Kidney epithelial cell (primary cell): ENCODE data around the gene PKNOX1. TPM values are rescaled to one million over a fixed set of nuclear protein-coding genes. Genes with fewer than 3 reads are reported as not detected.
"Not testable (repeated sequence)": the region's sequence is repeated elsewhere in the genome, so short reads cannot be mapped to it uniquely, and the experiment has no call there.

Source experiments
- DNase-seq: peaks from one replicate; pipeline ENCODE4 v3.0.0-alpha.2; 2010; ENCODE audit warnings: low read depth
- H3K27me3 ChIP-seq: 2 replicates; pipeline ENCODE4 v1.6.0; 2011; ENCODE audit warnings: low read length; ENCODE audit not compliant: control insufficient read depth, insufficient read depth
- H3K36me3 ChIP-seq: 2 replicates; pipeline ENCODE4 v1.5.1; 2011; ENCODE audit warnings: low read length; ENCODE audit not compliant: control insufficient read depth, insufficient read depth
- H3K4me3 ChIP-seq: 2 replicates; pipeline ENCODE4 v1.5.1; 2011; ENCODE audit warnings: low read depth, mild to moderate bottlenecking, control low read depth, low read length
- total RNA-seq: library from RNA; depleted of rRNA; stranded (reverse); fragments of >200 nt; gene quantifications from 2 replicates; pipeline ENCODE4 v1.2.3, GENCODE V29; 2015
- TF ChIP-seq, protein P1 (sequence below): IDR thresholded peaks from 2 replicates; pipeline ENCODE4 v1.5.1; 2011; ENCODE audit warnings: mild to moderate bottlenecking, moderate library complexity, low read length, control low read depth, inconsistent platforms; ENCODE audit not compliant: insufficient read depth, poor library complexity, severe bottlenecking

PKNOX1 gene
- total RNA-seq, 1 donor from 2014 or later = 18.3 TPM

DNA sequence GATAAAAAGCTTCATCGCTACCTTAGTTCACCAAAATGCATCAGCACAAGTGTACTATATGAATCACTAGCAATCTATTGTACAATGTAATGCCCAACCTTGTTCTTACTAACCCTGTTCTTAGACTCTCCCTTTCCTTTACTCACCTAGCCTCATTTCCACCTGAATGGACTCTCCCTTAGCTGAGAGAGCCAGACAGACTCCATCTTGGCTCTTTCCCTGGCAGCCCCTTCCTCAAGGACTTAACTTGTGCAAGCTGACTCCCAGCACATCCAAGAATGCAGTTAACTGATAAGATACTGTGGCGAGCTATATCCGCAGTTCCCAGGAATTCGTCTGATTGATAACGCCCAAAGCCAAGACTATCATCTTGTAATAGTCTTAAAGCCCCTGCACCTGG lies 38.0 kb upstream of the PKNOX1 start:
- DNase-seq, H3K36me3 ChIP-seq, H3K4me3 ChIP-seq, H3K27me3 ChIP-seq: not testable (repeated sequence)

DNA sequence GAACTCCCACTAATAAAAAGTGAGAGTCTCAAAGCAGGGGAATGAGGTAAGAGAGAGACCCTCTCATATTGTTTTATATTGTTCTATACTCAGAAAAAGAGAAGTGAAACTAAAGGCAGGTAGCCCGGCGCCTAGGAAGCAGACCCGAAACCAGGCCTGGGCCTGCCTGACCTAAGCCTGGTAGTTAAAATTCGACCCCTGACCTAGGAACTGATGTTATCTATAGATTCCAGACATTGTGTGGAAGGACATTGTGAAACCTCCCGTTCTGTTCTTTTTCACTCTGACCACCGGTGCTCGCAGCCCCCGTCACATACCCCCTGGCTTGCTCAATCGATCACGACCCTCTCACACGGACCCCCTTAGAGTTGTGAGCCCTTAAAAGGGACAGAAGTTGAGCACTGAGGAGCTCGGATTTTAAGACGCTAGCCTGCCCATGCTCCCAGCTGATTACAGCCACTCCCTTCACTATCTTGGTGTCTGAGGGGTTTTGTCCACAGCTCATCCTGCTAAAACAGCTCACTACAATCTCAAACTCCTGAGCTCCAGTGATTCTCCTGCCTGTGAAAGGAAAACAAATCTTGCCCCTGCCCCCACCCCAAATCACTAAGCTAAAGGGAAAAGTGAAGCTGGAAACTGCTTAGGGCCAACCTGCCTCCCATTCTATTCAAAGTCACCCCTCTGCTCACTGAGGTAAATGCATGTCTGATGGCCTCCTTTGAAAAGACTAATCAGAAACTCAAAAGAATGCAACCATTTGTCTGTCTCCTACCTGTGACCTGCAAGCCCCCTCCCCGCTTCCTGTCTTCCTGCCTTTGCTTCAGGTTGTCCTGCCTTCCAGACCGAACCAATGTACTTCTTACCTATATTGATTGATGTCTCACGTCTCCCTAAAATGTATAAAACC lies 37.1 kb upstream of the PKNOX1 start:
- not testable (repeated sequence) for H3K36me3 ChIP-seq, H3K27me3 ChIP-seq, DNase-seq, H3K4me3 ChIP-seq

DNA sequence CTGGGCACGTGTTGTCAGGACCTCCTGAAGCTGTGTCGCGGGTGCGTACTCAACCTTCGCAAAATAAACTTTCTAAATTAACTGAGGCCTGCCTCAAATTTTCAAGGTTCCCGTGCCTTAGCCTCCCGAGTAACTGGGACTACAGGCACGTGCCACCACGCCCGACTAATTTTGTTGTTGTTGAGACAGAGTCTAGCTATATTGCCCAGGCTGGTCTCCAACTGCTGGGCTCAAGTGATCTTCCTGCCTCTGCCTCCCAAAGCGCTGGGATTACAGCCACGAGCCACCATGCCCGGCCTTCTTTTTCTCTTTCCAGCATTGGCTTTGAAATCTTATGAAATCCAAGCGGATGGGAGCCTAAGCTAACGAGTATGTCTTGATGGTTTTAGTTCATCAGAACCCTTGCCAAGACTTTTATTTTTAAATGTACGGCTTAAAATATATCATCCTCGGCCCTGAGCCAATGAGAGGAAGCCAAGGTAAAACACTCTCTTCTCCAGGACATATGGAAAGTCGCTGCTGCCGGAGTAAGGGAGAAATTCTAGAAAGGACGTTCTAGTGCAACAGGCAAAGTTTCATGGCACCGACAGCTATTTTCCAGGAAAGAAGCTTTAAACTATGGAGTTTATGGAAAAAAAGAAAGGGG lies 36.3 kb upstream of the PKNOX1 start:
- TF ChIP-seq, protein P1, sequence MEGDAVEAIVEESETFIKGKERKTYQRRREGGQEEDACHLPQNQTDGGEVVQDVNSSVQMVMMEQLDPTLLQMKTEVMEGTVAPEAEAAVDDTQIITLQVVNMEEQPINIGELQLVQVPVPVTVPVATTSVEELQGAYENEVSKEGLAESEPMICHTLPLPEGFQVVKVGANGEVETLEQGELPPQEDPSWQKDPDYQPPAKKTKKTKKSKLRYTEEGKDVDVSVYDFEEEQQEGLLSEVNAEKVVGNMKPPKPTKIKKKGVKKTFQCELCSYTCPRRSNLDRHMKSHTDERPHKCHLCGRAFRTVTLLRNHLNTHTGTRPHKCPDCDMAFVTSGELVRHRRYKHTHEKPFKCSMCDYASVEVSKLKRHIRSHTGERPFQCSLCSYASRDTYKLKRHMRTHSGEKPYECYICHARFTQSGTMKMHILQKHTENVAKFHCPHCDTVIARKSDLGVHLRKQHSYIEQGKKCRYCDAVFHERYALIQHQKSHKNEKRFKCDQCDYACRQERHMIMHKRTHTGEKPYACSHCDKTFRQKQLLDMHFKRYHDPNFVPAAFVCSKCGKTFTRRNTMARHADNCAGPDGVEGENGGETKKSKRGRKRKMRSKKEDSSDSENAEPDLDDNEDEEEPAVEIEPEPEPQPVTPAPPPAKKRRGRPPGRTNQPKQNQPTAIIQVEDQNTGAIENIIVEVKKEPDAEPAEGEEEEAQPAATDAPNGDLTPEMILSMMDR = no peak
- Histone ChIP-seq H3K36me3 (no peaks in the 10 kb centered on the region), H3K4me3 (no peak overlapping the region), H3K27me3 (no peaks in the 10 kb centered on the region)
- no peak for DNase-seq

DNA sequence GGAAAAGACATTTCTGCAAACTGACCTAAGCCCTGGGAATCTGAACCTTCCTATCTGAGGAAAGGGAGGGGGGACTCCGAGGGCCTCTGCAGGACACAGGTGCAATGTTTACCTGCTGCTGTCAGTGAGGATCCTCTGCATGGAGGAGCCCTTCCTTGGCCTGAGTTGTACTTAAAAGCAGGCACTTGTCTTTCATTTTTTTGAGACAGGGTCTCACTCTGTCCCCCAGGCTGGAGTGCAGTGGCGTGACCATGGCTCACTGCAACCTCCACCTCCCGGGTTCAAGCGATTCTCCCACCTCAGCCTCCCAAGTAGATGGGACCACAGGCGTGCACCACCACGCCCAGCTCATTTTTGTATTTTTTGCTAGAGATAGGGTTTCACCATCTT lies 35.8 kb upstream of the PKNOX1 start:
- H3K36me3 ChIP-seq = not testable (repeated sequence)

DNA sequence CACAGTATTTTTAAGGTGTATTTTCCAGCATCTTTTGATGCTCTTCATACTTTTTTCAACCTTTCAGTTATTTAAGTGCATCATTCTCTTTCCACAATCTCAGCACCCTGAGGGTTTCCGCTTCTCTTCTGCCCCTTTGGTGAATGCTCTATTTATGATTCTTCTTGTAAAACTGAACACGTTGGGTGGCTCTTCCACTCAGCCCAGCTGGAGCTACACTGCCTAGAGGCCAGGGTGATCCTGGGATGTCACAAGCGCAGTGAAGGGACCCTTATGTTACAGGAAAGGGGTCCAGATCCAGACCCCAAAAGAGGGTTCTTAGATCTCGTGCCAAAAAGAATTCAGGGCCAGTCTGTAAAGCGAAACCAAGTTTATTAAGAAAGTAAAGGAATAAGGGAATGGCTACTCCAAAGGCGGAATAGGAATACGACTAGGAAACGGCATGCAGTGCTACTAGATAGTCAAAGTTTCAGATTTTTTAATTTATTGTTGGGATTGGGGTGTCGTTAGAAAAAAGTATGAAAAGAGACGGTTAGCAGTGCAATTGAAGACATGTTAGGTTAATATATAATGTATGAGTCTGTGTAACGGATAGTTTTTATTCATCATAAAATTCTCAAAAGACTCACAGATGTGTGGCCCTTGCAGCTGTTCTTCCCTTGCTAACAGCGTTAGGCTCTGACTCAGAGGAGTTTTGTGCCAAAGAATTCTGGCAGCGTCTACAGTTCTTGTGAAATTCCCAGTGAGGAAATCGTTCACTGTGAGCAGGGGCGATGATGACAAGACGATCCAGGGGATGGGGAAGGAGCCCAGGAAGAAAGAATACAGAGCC lies 34.6 kb upstream of the PKNOX1 start:
- TF ChIP-seq, protein P1 = no peak
- H3K36me3 ChIP-seq = no peaks in the 10 kb centered on the region
- peak; percentile 83 for DNase-seq
- no peaks in the 10 kb centered on the region for H3K27me3 ChIP-seq
- no peak overlapping the region for H3K4me3 ChIP-seq

More for the DNA sequence above, 35.8 kb upstream of the PKNOX1 start:
- DNase-seq, H3K27me3 ChIP-seq, H3K4me3 ChIP-seq: not testable (repeated sequence)

DNA sequence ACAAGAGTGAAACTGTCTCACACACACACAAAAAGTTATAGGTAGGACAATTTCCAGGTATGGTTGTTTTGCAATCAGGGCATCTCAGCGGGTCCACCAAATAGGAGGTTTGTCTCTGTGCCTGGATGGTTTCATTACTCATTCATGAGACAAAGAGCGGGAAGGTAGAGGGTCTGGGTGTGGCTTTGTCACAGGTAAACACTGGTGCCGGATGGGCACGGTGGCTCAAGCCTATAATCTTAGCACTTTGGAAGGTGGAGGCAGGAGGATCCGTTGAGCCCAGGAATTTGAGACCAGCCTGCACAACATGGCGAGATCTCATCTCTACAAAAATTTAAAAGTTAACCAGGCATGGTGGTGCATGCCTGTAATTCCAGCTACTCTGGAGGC lies 32.7 kb upstream of the PKNOX1 start:
- no peaks in the 10 kb centered on the region for H3K27me3 ChIP-seq
- DNase-seq = no peak
- no peak overlapping the region for H3K4me3 ChIP-seq
- H3K36me3 ChIP-seq = no peaks in the 10 kb centered on the region
- TF ChIP-seq, protein P1 = no peak

DNA sequence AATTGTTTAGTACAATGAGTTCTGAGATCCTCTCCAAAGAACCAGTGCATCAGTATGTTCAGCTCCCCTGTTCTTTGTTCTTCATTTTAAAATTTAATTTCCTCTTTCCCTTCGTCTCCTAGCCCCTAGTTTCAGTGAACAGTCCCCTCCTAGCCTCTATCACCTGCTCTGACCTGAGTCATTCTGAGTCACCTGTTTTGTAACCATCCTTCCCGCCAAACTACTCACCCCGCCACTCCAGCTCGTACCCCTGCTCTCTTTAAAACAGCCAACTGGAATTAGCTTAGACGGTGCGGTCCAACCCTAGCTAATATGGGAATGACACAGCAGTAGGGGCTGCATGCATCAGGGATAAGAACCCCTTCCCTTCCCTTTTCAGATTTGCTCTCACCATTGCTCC lies 32.1 kb upstream of the PKNOX1 start:
- TF ChIP-seq, protein P1 = no peak

DNA sequence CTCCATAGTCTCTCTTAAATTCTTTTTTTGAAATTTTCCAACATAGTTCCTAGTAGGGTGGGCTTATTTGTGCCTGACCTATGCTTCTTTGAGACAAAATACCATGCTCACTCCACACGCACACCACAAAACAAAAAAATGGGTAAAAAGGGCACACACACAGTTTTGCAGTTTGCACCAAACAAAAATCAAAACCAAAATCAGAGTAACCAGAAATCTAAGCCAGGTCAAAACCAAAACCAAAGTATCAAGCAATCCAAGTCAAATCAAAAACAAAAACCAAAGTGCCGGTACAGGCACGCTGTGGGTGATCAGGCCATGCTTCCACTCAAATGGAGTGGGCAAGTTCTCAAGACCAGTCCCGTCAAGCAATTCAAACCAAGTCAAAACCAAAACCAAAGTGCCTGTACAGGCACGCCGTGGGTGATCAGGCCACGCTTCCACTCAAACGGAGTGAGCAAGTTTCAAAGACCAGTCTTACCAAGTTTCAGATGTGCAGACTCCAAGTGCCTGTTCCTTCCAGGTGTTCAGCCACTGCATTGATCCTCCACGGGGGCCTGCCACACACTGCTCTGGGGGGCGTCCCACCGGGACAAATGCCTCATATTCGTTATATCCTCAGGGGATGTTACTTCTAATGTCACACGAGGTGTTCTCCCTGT lies 25.1 kb upstream of the PKNOX1 start:
- not testable (repeated sequence) for DNase-seq, H3K36me3 ChIP-seq, H3K27me3 ChIP-seq, H3K4me3 ChIP-seq

More for the DNA sequence above, 32.1 kb upstream of the PKNOX1 start:
- DNase-seq = no peak
- Histone ChIP-seq H3K36me3 (no peaks in the 10 kb centered on the region), H3K27me3 (no peaks in the 10 kb centered on the region), H3K4me3 (no peak overlapping the region)

DNA sequence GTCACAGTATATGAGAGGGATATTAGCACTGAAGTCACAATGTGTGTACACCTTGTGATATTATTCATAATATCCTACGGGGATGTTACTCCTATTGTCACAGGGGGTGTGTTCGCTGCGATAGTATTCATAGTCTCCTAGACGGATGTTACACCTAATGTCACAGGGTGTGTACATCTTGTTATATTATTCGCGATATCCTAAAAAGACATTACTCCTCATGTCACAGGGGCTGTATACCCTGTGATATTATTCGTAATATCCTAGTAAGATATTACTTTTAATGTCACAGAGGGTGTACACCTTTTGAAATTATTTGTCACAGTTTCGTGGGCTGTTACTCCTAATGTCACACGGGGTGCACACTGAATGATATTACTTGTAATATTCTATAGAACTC lies 23.2 kb upstream of the PKNOX1 start:
- H3K4me3 ChIP-seq, DNase-seq, H3K27me3 ChIP-seq, H3K36me3 ChIP-seq: not testable (repeated sequence)
